PC-3 (cell line): Measurements from ENCODE around the gene SLX1A. TPM values are rescaled to one million over a fixed set of nuclear protein-coding genes. Genes with fewer than 3 reads are reported as not detected.
A peak's percentile ranks its signal among the peaks of the same experiment; 100 is the strongest.
"Not testable (repeated sequence)": the region's sequence is repeated elsewhere in the genome, so short reads cannot be mapped to it uniquely, and the experiment has no call there.

Experiments used
- ATAC-seq: fragments of 200-7000 bp; cut with Tn5 transposase; 2 replicates; pipeline ENCODE4 v1.9.1; 2020; ENCODE audit warnings: mild to moderate bottlenecking, moderate library complexity
- BruUV-seq: library from RNA; stranded (reverse); fragments of 400-500 nt; replicated peaks from 2 replicates; lab custom pipeline; 2021; lab: Mats Ljungman, UMichigan
- CTCF ChIA-PET: fragments of 300-600 bp; sonication (Branson Sonifier 250); formaldehyde crosslinking; loops from one replicate; lab custom pipeline; 2022; ENCODE audit warnings: antibody characterized with exemption; lab: Charles Lee
- POLR2A ChIA-PET: fragments of 300-600 bp; sonication (Branson Sonifier 250); formaldehyde crosslinking; loops from one replicate; lab custom pipeline; 2022; ENCODE audit warnings: antibody characterized with exemption; ENCODE audit not compliant: unreplicated experiment; lab: Charles Lee
- DNase-seq: peaks from one replicate; pipeline ENCODE4 v3.0.0-alpha.2; 2015
- H2AFZ ChIP-seq: fragments of 300-600 bp; sonication (generic); 2 replicates; pipeline ENCODE4 v1.6.0; 2016; ENCODE audit warnings: antibody characterized with exemption, low read length
- H3F3A ChIP-seq: fragments of 300-600 bp; sonication (generic); one replicate; pipeline ENCODE4 v1.6.0; 2017; ENCODE audit warnings: antibody characterized with exemption, low read length, control low read depth, mild to moderate bottlenecking; ENCODE audit not compliant: unreplicated experiment
- H3K27ac ChIP-seq: fragments of 300-600 bp; sonication (generic); 2 replicates; pipeline ENCODE4 v1.5.1; 2016; ENCODE audit warnings: mild to moderate bottlenecking, low read length
- H3K27me3 ChIP-seq: fragments of 300-600 bp; sonication (generic); 2 replicates; pipeline ENCODE4 v1.6.1; 2016; ENCODE audit warnings: low read length, mixed read lengths
- H3K36me3 ChIP-seq: fragments of 300-600 bp; sonication (generic); 2 replicates; pipeline ENCODE4 v1.6.1; 2016; ENCODE audit warnings: low read depth, mixed run types, low read length, mixed read lengths
- H3K4me1 ChIP-seq: fragments of 300-600 bp; sonication (generic); 2 replicates; pipeline ENCODE4 v1.5.1; 2016; ENCODE audit warnings: low read length; ENCODE audit not compliant: insufficient read depth
- H3K4me2 ChIP-seq: fragments of 300-600 bp; sonication (generic); 2 replicates; pipeline ENCODE4 v1.6.0; 2016; ENCODE audit warnings: low read length
- H3K4me3 ChIP-seq: fragments of 300-600 bp; sonication (generic); 2 replicates; pipeline ENCODE4 v1.5.1; 2016; ENCODE audit warnings: mild to moderate bottlenecking, low read length, mixed read lengths
- H3K79me2 ChIP-seq: fragments of 300-600 bp; sonication (generic); 2 replicates; pipeline ENCODE4 v1.6.1; 2017; ENCODE audit warnings: low read length, mixed read lengths
- H3K9ac ChIP-seq: fragments of 300-600 bp; sonication (generic); 2 replicates; pipeline ENCODE4 v1.6.0; 2016; ENCODE audit warnings: mild to moderate bottlenecking, low read length
- H3K9me2 ChIP-seq: fragments of 300-600 bp; sonication (generic); replicated peaks from 2 replicates; pipeline ENCODE4 v1.6.1; 2016; ENCODE audit warnings: mixed run types, low read length, mixed read lengths
- H3K9me3 ChIP-seq: fragments of 300-600 bp; sonication (generic); 2 replicates; pipeline ENCODE4 v1.6.1; 2016; ENCODE audit warnings: low read length, mixed read lengths
- H4K20me1 ChIP-seq: fragments of 300-600 bp; sonication (generic); 2 replicates; pipeline ENCODE4 v1.6.1; 2016; ENCODE audit warnings: low read length, mixed read lengths
- intact Hi-C: fragments of 100-400 bp; cut with micrococcal nuclease; formaldehyde crosslinking; loops from 2 replicates; pipeline ENCODE4 v1.9.0; 2023
- total RNA-seq: library from RNA; depleted of rRNA; stranded (reverse); fragments of >200 nt; gene quantifications from 2 replicates; pipeline ENCODE4 v1.2.3, GENCODE V29; 2014

The SLX1A gene
- total RNA-seq, 1 experiment from 2014 or later = 91.9 TPM

- H3K27ac ChIP-seq, ATAC-seq, DNase-seq, BruUV-seq, H3F3A ChIP-seq, H3K9me3 ChIP-seq, H3K4me1 ChIP-seq, H3K4me3 ChIP-seq, H3K36me3 ChIP-seq, H3K9ac ChIP-seq, intact Hi-C loops, H3K79me2 ChIP-seq, H3K9me2 ChIP-seq, CTCF ChIA-PET, H3K4me2 ChIP-seq, H2AFZ ChIP-seq, POLR2A ChIA-PET, H4K20me1 ChIP-seq, H3K27me3 ChIP-seq: not testable (repeated sequence)
Measured at GRCh38 chr16:30197001-30197400, 3.3 kb downstream of the SLX1A start.

- H3K36me3 ChIP-seq, H3K9me2 ChIP-seq, H3K4me1 ChIP-seq, H3K9ac ChIP-seq, H3K9me3 ChIP-seq, BruUV-seq, H3K79me2 ChIP-seq, POLR2A ChIA-PET, H3K27me3 ChIP-seq, H4K20me1 ChIP-seq, intact Hi-C loops, H3K4me3 ChIP-seq, H3K27ac ChIP-seq, H3F3A ChIP-seq, H2AFZ ChIP-seq, H3K4me2 ChIP-seq, DNase-seq, CTCF ChIA-PET: not testable (repeated sequence)
- ATAC-seq = peak; percentile 48
Measured at GRCh38 chr16:30199049-30199448, 5.4 kb downstream of the SLX1A start, which contains the start of gene SULT1A3. Gene SULT1A3, plus strand, starts transcription at chr16:30199255. Its CDS starts 1,474 bp downstream, at chr16:30200729.

- H4K20me1 ChIP-seq, H3K4me3 ChIP-seq, H3F3A ChIP-seq, BruUV-seq, H3K36me3 ChIP-seq, H3K4me1 ChIP-seq, intact Hi-C loops, H3K27ac ChIP-seq, DNase-seq, CTCF ChIA-PET, H3K79me2 ChIP-seq, POLR2A ChIA-PET, H3K4me2 ChIP-seq, H3K9ac ChIP-seq, H3K27me3 ChIP-seq, H3K9me2 ChIP-seq, H2AFZ ChIP-seq, H3K9me3 ChIP-seq: not testable (repeated sequence)
- ATAC-seq = peak; percentile 71
Measured at GRCh38 chr16:30199608-30200343, 6.1 kb downstream of the SLX1A start.

GRCh38 chr16:30205541-30206236 lies 12.0 kb downstream of the SLX1A start:
- H3F3A ChIP-seq, H3K9me2 ChIP-seq, H3K27ac ChIP-seq, H2AFZ ChIP-seq, H3K27me3 ChIP-seq, H3K9me3 ChIP-seq, H3K4me1 ChIP-seq, BruUV-seq, intact Hi-C loops, H3K9ac ChIP-seq, H3K79me2 ChIP-seq, CTCF ChIA-PET, H4K20me1 ChIP-seq, H3K36me3 ChIP-seq, DNase-seq, POLR2A ChIA-PET: not testable (repeated sequence)
- H3K4me2 ChIP-seq = peak overlapping the region; percentile 65
- ATAC-seq = peak; percentile 50
- peak overlapping the region; percentile 56 for H3K4me3 ChIP-seq

GRCh38 chr16:30206252-30206651 lies 12.6 kb downstream of the SLX1A start:
- peak; percentile 28 for ATAC-seq
- CTCF ChIA-PET, H3K36me3 ChIP-seq, H3K9me2 ChIP-seq, DNase-seq, BruUV-seq, H3K9me3 ChIP-seq, H3K27ac ChIP-seq, H2AFZ ChIP-seq, H3K79me2 ChIP-seq, H3K27me3 ChIP-seq, H3K4me1 ChIP-seq, POLR2A ChIA-PET, H3K9ac ChIP-seq, intact Hi-C loops, H3F3A ChIP-seq, H4K20me1 ChIP-seq: not testable (repeated sequence)
- H3K4me3 ChIP-seq = peak overlapping the region; percentile 56; the same call in 1 of the 2 replicates
- peak overlapping the region; percentile 65 for H3K4me2 ChIP-seq

- H3K27ac ChIP-seq, H3K9me2 ChIP-seq, CTCF ChIA-PET, H3K4me3 ChIP-seq, POLR2A ChIA-PET, H3K36me3 ChIP-seq, DNase-seq, H2AFZ ChIP-seq, H3K4me1 ChIP-seq, H3K9ac ChIP-seq, H4K20me1 ChIP-seq, H3K79me2 ChIP-seq, H3K4me2 ChIP-seq, BruUV-seq, H3F3A ChIP-seq, H3K9me3 ChIP-seq, intact Hi-C loops, H3K27me3 ChIP-seq: not testable (repeated sequence)
- ATAC-seq = peak; percentile 73
Measured at GRCh38 chr16:30207063-30207704, 13.5 kb downstream of the SLX1A start.
